Peyer's patch (tissue), 4 donors: ENCODE data around the gene SRGAP2B.
"Not testable (repeated sequence)": the region's sequence is repeated elsewhere in the genome, so short reads cannot be mapped to it uniquely, and the experiment has no call there.

ENCODE experiments used
- POLR2A ChIP-seq, 2 donors: fragments of 450-650 bp; IDR thresholded peaks; one replicate each; pipeline ENCODE4 v1.5.1; 2017; ENCODE audit warnings: antibody characterized with exemption in 2 of 2, mild to moderate bottlenecking in 2 of 2, moderate library complexity in 2 of 2
- TF ChIP-seq, protein P1 (sequence below), 6 experiments: fragments of 450-650 bp in 4 of 6; fragments of 200-600 bp in 2 of 6; sonication (generic) in 1 of 6; IDR thresholded peaks; one replicate each; pipeline ENCODE4 v1.5.1; 2017 to 2019; ENCODE audit warnings: antibody characterized with exemption in 6 of 6, mild to moderate bottlenecking in 3 of 6, moderate library complexity in 1 of 6

DNA sequence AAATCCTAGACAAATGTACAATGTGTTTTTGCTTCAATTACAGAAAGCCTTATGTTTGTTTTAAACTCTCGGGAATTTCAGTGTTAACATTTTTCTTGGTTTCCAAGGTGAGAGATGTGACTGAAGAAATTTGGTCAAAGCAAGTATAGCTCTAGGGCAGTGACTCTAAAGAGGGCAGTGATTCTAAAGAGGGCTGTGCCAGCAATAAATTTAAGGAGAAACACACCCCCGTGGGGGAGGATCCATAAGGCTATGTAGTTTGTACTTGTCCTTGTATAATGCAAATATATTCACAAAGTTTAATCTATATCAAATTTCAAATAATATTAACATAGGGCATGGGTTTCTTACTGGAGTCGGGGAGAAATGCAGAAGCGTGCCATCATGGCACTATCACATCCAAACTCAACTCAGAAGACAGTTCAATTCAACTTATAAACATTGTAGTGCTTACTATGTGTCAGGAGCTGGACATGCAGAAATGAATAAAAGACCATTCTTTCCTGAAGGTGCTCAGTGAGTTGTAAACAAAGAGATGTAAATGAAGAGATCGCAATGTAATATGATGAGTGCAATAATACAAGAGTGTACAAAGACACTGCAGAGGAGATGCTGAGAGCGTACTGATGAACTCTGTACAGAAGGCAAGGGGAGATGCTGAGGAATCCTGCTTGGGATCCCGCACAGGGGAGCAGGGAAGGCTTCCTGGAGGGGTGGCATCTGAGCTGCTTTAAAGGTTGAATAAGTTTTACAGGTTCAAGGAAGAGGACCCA is 12.5 kb downstream of the SRGAP2B start:
- TF ChIP-seq, protein P1, sequence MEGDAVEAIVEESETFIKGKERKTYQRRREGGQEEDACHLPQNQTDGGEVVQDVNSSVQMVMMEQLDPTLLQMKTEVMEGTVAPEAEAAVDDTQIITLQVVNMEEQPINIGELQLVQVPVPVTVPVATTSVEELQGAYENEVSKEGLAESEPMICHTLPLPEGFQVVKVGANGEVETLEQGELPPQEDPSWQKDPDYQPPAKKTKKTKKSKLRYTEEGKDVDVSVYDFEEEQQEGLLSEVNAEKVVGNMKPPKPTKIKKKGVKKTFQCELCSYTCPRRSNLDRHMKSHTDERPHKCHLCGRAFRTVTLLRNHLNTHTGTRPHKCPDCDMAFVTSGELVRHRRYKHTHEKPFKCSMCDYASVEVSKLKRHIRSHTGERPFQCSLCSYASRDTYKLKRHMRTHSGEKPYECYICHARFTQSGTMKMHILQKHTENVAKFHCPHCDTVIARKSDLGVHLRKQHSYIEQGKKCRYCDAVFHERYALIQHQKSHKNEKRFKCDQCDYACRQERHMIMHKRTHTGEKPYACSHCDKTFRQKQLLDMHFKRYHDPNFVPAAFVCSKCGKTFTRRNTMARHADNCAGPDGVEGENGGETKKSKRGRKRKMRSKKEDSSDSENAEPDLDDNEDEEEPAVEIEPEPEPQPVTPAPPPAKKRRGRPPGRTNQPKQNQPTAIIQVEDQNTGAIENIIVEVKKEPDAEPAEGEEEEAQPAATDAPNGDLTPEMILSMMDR (IDR thresholded peaks at IDR 0.05) = not testable (repeated sequence)
- not testable (repeated sequence) for TF ChIP-seq POLR2A (IDR thresholded peaks at IDR 0.05)
